ENCODE data around the gene GHITM. TPM values are rescaled to one million over a fixed set of nuclear protein-coding genes. Genes with fewer than 3 reads are reported as not detected.
A peak's percentile ranks its signal among the peaks of the same experiment; 100 is the strongest.

The GHITM gene
- total and polyA plus RNA-seq, 2 of the 8 experiments (the other 6 are each of a cell fraction or from before 2014, with no cell fraction given) = 86.2 to 97.0 TPM

- Histone ChIP-seq H4K91ac (replicated peaks; ENCODE audit: insufficient read length, low read length) (no peak overlapping the region), H3K4me2 (ENCODE audit: insufficient read depth in 1 of 2, low read depth in 2 of 2, low read length in 2 of 2) (peak overlapping the region; percentile 6 to 18; a peak in 3 of 4 replicates), H3K23ac (ENCODE audit: insufficient read length) (no peak overlapping the region), H4K20me1 (replicated peaks in 1 of 2; ENCODE audit: control insufficient read depth in 1 of 2, insufficient read depth in 2 of 2, low read length in 2 of 2) (no peaks in the 10 kb centered on the region), H2BK12ac (ENCODE audit: low read depth, low read length) (no peak overlapping the region), H3K4me3 (ENCODE audit: extremely low read depth in 1 of 4, insufficient read depth in 2 of 4, low read depth in 3 of 4, low read length in 4 of 4) (peak overlapping the region in 1 of 4 experiments; percentile 30; a peak in 2 of 8 replicates), H2AK5ac (ENCODE audit: low read depth, low read length) (no peak overlapping the region), H3K4ac (replicated peaks; ENCODE audit: insufficient read length, low read depth, low read length) (no peak overlapping the region), H2BK20ac (ENCODE audit: low read length) (no peak overlapping the region), H2BK5ac (ENCODE audit: low read depth, low read length) (peak overlapping the region; percentile 56; the same call in 1 of the 2 replicates), H3K9ac (replicated peaks in 1 of 4; ENCODE audit: extremely low read depth in 1 of 4, low read depth in 3 of 4, low read length in 3 of 4) (no peak overlapping the region; a peak in 1 of 7 replicates), H4K8ac (ENCODE audit: extremely low read depth, insufficient read depth, low read length) (no peak overlapping the region), H4K5ac (ENCODE audit: insufficient read length, low read depth, low read length) (no peak overlapping the region), H3K4me1 (replicated peaks in 1 of 4; ENCODE audit: control insufficient read depth in 3 of 4, insufficient read depth in 4 of 4, low read length in 3 of 4) (peaks cover 11 to 39% (median 29%) of the 10 kb centered on the region in 4 experiments), H3K27ac (ENCODE audit: low read depth, low read length) (no peak overlapping the region), H3K56ac (replicated peaks; ENCODE audit: insufficient read length, low read depth, low read length) (no peak overlapping the region), H3K79me2 (ENCODE audit: control insufficient read depth in 1 of 2, insufficient read depth in 2 of 2, low read length in 2 of 2) (no peaks in the 10 kb centered on the region), H3K27me3 (replicated peaks in 1 of 4; ENCODE audit: control insufficient read depth in 3 of 4, extremely low read depth in 1 of 4, insufficient read depth in 3 of 4, low read length in 3 of 4) (no peaks in the 10 kb centered on the region), H3K18ac (ENCODE audit: extremely low read depth, low read length) (peak overlapping the region; percentile 26; the same call in 1 of the 2 replicates), H2BK15ac (ENCODE audit: low read length) (no peak overlapping the region), H3K36me3 (ENCODE audit: control insufficient read depth in 2 of 4, insufficient read depth in 4 of 4, low read length in 3 of 4) (no peaks in the 10 kb centered on the region), H2BK120ac (replicated peaks; ENCODE audit: low read depth, low read length) (no peak overlapping the region), H3K9me3 (ENCODE audit: insufficient read depth in 2 of 2, low read depth in 1 of 2, low read length in 1 of 2) (no peaks in the 10 kb centered on the region), H2AFZ (ENCODE audit: low read length) (no peak overlapping the region), H3K14ac (ENCODE audit: insufficient read length) (no peak overlapping the region), H3K79me1 (ENCODE audit: low read depth, low read length) (no peaks in the 10 kb centered on the region), H3K23me2 (ENCODE audit: low read depth, low read length) (no peaks in the 10 kb centered on the region)
- no peak for DNase-seq (ENCODE audit: low read depth in 1 of 2, low spot score in 2 of 2)
- POLR2A ChIA-PET (ENCODE audit: partially characterized antibody) = interaction anchor here (3.8 kb wide), 1 partner anchor 21 kb away, joined by 15 read pairs; the partner anchor contains the start of gene GHITM
- CTCF ChIA-PET (ENCODE audit: partially characterized antibody) = interaction anchor here (0.7 to 10.9 kb wide), 8 partner anchors 13 to 54 kb away, joined by 3 to 95 read pairs (median 4); no protein-coding TSS in a partner anchor
- 30% methylated on average over 6 of the region's 6 CpGs; no CpG with 5 or more reads in 1 of the 2 experiments for WGBS, 2 experiments (ENCODE audit: extremely low coverage in 1 of 2, insufficient coverage in 1 of 2, insufficient read length in 1 of 2, insufficient replicate concordance in 2 of 2, low coverage in 1 of 2, low lambda C conversion rate in 2 of 2, missing lambda C conversion rate in 1 of 2)
- FAIRE-seq = no peak
- TF ChIP-seq FOSL1 (IDR thresholded peaks at IDR 0.05; ENCODE audit: insufficient read depth, low read depth, low read length) = no peak
- TF ChIP-seq ASH2L (IDR thresholded peaks at IDR 0.05; ENCODE audit: low read length) = peak; percentile 26
- TF ChIP-seq TCF12 (IDR thresholded peaks at IDR 0.05; ENCODE audit: low read depth, low read length) = 0 out of 2 replicates have a peak, but pooled peaks have one; percentile 54
- TF ChIP-seq TEAD4 (IDR thresholded peaks at IDR 0.05; ENCODE audit: low read depth, low read length) = peak; percentile 87
Observed at GRCh38 chr10:84160663-84161362, 21.5 kb downstream of the GHITM start.

Data from H1 (cell line).